ENCODE data around the gene MAP4K3. TPM values are rescaled to one million over a fixed set of nuclear protein-coding genes. Genes with fewer than 3 reads are reported as not detected.

The MAP4K3 gene
- total RNA-seq, 1 donor from 2014 or later = 58.1 TPM

- FAIRE-seq (peak; percentile 99), DNase-seq (ENCODE audit: low read depth) (peak; percentile 50)
- Histone ChIP-seq H2AFZ (ENCODE audit: low read depth, low read length) (no peak overlapping the region), H3K79me2 (ENCODE audit: insufficient read depth, low read length) (peaks cover 95% of the 10 kb centered on the region), H3K4me3 (ENCODE audit: insufficient read depth, low read depth, low read length) (no peak overlapping the region), H3K36me3 (ENCODE audit: insufficient read depth, low read length) (peaks cover 3% of the 10 kb centered on the region), H3K9ac (ENCODE audit: low read length) (peak overlapping the region; percentile 37), H3K9me3 (ENCODE audit: insufficient read depth, low read depth, low read length) (no peaks in the 10 kb centered on the region), H3K4me1 (ENCODE audit: insufficient read depth, low read length) (peaks cover 22% of the 10 kb centered on the region), H3K4me2 (ENCODE audit: low read length) (peak overlapping the region; percentile 2), H4K20me1 (ENCODE audit: insufficient read depth, low read length) (peaks cover 26% of the 10 kb centered on the region), H3K27ac (ENCODE audit: low read depth, low read length) (peak overlapping the region; percentile 35), H3K27me3 (ENCODE audit: insufficient read depth, low read length) (no peaks in the 10 kb centered on the region)
- TF ChIP-seq EZH2 (IDR thresholded peaks at IDR 0.05; ENCODE audit: insufficient read depth, low read length) = no peak
- peak; percentile 44 for TF ChIP-seq CTCF (IDR thresholded peaks at IDR 0.05; ENCODE audit: insufficient read depth, low read depth, low read length)
- peaks cover 43% of the 10 kb centered on the region for H3K4me1 Mint-ChIP-seq (ENCODE audit: low read depth, unreplicated experiment)
- no peaks in the 10 kb centered on the region for H3K9me3 Mint-ChIP-seq (ENCODE audit: unreplicated experiment)
- peak overlapping the region; percentile 48 for H3K27ac Mint-ChIP-seq (ENCODE audit: unreplicated experiment)
- no peak overlapping the region for H3K4me3 Mint-ChIP-seq (ENCODE audit: unreplicated experiment)
- H3K27me3 Mint-ChIP-seq (ENCODE audit: low read depth, unreplicated experiment) = no peaks in the 10 kb centered on the region
- peaks cover 8% of the 10 kb centered on the region for H3K36me3 Mint-ChIP-seq (ENCODE audit: low read depth, unreplicated experiment)
Measured at GRCh38 chr2:39379643-39380524, 57.2 kb downstream of the MAP4K3 start.

GRCh38 chr2:39378968-39379367, 58.1 kb downstream of the MAP4K3 start:
- H3K4me3 Mint-ChIP-seq (ENCODE audit: unreplicated experiment) = no peak overlapping the region
- H3K9me3 Mint-ChIP-seq (ENCODE audit: unreplicated experiment) = no peaks in the 10 kb centered on the region
- H3K27me3 ChIP-seq (ENCODE audit: insufficient read depth, low read length) = no peaks in the 10 kb centered on the region
- no peak overlapping the region for H2AFZ ChIP-seq (ENCODE audit: low read depth, low read length)
- H3K79me2 ChIP-seq (ENCODE audit: insufficient read depth, low read length) = peaks cover 89% of the 10 kb centered on the region
- H3K27ac ChIP-seq (ENCODE audit: low read depth, low read length) = no peak overlapping the region
- no peaks in the 10 kb centered on the region for H3K27me3 Mint-ChIP-seq (ENCODE audit: low read depth, unreplicated experiment)
- no peak overlapping the region for H3K4me3 ChIP-seq (ENCODE audit: insufficient read depth, low read depth, low read length)
- FAIRE-seq (no peak), DNase-seq (ENCODE audit: low read depth) (peak; percentile 31)
- peaks cover 43% of the 10 kb centered on the region for H3K4me1 Mint-ChIP-seq (ENCODE audit: low read depth, unreplicated experiment)
- H3K4me1 ChIP-seq (ENCODE audit: insufficient read depth, low read length) = peaks cover 22% of the 10 kb centered on the region
- peaks cover 26% of the 10 kb centered on the region for H4K20me1 ChIP-seq (ENCODE audit: insufficient read depth, low read length)
- peaks cover 3% of the 10 kb centered on the region for H3K36me3 ChIP-seq (ENCODE audit: insufficient read depth, low read length)
- TF ChIP-seq CTCF (IDR thresholded peaks at IDR 0.05; ENCODE audit: insufficient read depth, low read depth, low read length) = no peak
- TF ChIP-seq EZH2 (IDR thresholded peaks at IDR 0.05; ENCODE audit: insufficient read depth, low read length) = no peak
- H3K36me3 Mint-ChIP-seq (ENCODE audit: low read depth, unreplicated experiment) = peaks cover 11% of the 10 kb centered on the region
- H3K9me3 ChIP-seq (ENCODE audit: insufficient read depth, low read depth, low read length) = no peaks in the 10 kb centered on the region
- no peak overlapping the region for H3K9ac ChIP-seq (ENCODE audit: low read length)
- H3K27ac Mint-ChIP-seq (ENCODE audit: unreplicated experiment) = peak overlapping the region; percentile 29
- H3K4me2 ChIP-seq (ENCODE audit: low read length) = no peak overlapping the region

All from astrocyte (in vitro differentiated cells and primary cell).